ENCODE data around the gene IL4. TPM values are rescaled to one million over a fixed set of nuclear protein-coding genes. Genes with fewer than 3 reads are reported as not detected.

IL4 gene
- total and polyA plus RNA-seq, 2 donors (not counting 3 experiments of a cell fraction or from before 2014, with no cell fraction given): not detected

DNA sequence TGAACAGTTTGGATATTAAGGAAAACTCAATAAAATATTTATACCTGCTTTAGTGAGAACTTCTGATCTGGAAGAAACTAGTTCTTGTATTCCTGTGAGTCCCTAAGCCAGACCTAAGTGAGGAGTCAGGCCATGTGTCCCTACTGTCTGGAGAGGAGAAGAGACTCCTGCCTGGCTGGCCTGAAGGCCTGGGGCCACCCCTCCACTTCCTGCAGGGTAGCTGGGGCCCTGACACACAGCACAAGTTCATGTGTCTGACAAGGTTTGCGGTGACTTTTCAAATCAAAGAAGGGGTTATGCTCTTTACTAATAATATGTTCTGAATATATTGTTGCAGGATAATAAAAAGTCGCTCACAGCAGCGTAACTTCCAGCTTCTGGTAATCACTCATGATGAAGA, 31.9 kb upstream of the IL4 start:
- H3K4me2 ChIP-seq (ENCODE audit: insufficient read depth, low read length): no peak overlapping the region

More for the DNA sequence above, 31.9 kb upstream of the IL4 start:
- no peak for DNase-seq (ENCODE audit: low read depth, low spot score)
- Histone ChIP-seq H3K27me3 (ENCODE audit: control insufficient read depth in 2 of 2, insufficient read depth in 2 of 2, low read length in 2 of 2) (no peaks in the 10 kb centered on the region), H3K4me1 (ENCODE audit: control insufficient read depth, extremely low read depth, insufficient read depth, low read length) (no peaks in the 10 kb centered on the region), H3K9me3 (replicated peaks; ENCODE audit: control insufficient read depth, insufficient read depth, low read length) (no peaks in the 10 kb centered on the region), H3K4me3 (replicated peaks in 1 of 3; ENCODE audit: insufficient read depth in 1 of 3, low read depth in 1 of 3, low read length in 3 of 3) (no peak overlapping the region), H3K9me1 (replicated peaks; ENCODE audit: control insufficient read depth, extremely low read depth, insufficient read depth, low read length) (no peaks in the 10 kb centered on the region), H3K27ac (ENCODE audit: insufficient read depth, low read depth, low read length) (no peak overlapping the region), H4K20me1 (replicated peaks; ENCODE audit: control insufficient read depth, extremely low read depth, insufficient read depth, low read length) (no peaks in the 10 kb centered on the region), H3K36me3 (ENCODE audit: control insufficient read depth in 2 of 2, extremely low read depth in 1 of 2, insufficient read depth in 2 of 2, low read length in 2 of 2) (peaks cover 4 to 12% of the 10 kb centered on the region in 2 experiments), H3K79me2 (ENCODE audit: control insufficient read depth, insufficient read depth, low read length) (no peaks in the 10 kb centered on the region), H3K9ac (replicated peaks; ENCODE audit: extremely low read depth, insufficient read depth, low read length) (no peak overlapping the region), H2AFZ (ENCODE audit: low read depth, low read length) (no peak overlapping the region)
- POLR2A ChIA-PET: no interaction called here
- dilution Hi-C loops (cut with MboI; ENCODE audit: extremely low pct_ligation_motif_present, low sequenced_read_pairs) (no loop called here), intact Hi-C loops (cut with micrococcal nuclease) (no loop called here)
- CTCF ChIA-PET: interaction anchor here (0.9 kb wide), 1 partner anchor 178 kb away, joined by 3 read pairs; no protein-coding TSS in a partner anchor
- TF ChIP-seq POLR2A (IDR thresholded peaks at IDR 0.05; ENCODE audit: low read depth, low read length) (no peak), JUN (IDR thresholded peaks at IDR 0.05; ENCODE audit: borderline replicate concordance, insufficient read depth, insufficient read length, low read depth) (no peak), POLR2AphosphoS5 (IDR thresholded peaks at IDR 0.05; ENCODE audit: insufficient read depth, low read depth, low read length) (no peak), MYC (IDR thresholded peaks at IDR 0.05; ENCODE audit: low read depth, low read length) (no peak), CTCF (IDR thresholded peaks at IDR 0.05; ENCODE audit: extremely low read depth in 1 of 2, insufficient read depth in 1 of 2, low read depth in 1 of 2, low read length in 2 of 2) (no peak)
- TF ChIP-seq, protein P1, sequence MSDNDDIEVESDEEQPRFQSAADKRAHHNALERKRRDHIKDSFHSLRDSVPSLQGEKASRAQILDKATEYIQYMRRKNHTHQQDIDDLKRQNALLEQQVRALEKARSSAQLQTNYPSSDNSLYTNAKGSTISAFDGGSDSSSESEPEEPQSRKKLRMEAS (IDR thresholded peaks at IDR 0.05; ENCODE audit: insufficient read depth, insufficient read length): no peak
- no TSS peak for BruUV-seq (replicated peaks)
- no peak for FAIRE-seq
